ENCODE data around the gene ADRB1. TPM values are rescaled to one million over a fixed set of nuclear protein-coding genes. Genes with fewer than 3 reads are reported as not detected.

Gene ADRB1
- total RNA-seq = 10 to 100 TPM; 18.9 to 37.2 (median 26.8) TPM

DNA sequence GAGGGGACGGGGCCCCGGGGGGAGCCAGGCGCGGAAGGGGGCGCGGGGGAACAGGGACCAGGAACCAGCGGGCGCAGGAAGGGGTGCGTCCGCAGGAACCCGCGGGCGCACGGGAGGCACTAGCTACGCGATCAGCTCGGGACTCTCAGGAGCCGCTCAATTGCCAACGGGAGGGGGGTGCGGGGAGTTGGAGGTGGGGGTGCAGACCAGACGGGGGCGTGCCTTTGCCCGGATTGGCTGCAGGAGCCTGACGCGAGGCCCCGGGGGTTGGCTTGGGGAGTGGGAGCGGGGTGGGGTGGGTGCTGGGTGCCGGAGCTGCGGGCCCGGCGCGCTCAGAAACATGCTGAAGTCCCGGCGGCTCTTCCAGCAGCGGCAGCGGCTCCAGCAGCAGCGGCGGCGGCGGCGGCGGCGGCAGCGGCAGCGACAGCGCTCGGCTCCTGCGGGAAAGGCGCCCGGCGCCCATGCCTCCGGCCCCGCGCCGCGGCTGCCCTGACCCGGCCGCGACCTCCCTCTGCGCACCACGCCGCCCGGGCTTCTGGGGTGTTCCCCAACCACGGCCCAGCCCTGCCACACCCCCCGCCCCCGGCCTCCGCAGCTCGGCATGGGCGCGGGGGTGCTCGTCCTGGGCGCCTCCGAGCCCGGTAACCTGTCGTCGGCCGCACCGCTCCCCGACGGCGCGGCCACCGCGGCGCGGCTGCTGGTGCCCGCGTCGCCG is at the start of gene ADRB1:
Gene ADRB1 (plus strand): TSS at position 335 of the 715 bp plus-strand sequence. CDS start 267 bp downstream, at position 602.
- H3K4me3 ChIP-seq = peak within 1 kb of the TSS; percentile 62 to 65 (median 64)
- peaks cover 0 to 2% (median 0%) of the 10 kb centered on the region in 4 donors for H3K36me3 ChIP-seq
- H3K27ac ChIP-seq = peak within 1 kb of the TSS; percentile 90 to 94 (median 93)
- H3K9me3 ChIP-seq = no peaks in the 10 kb centered on the region
- peak in 3 of 4 donors; percentile 51 to 72 (median 68) for TF ChIP-seq POLR2A (IDR thresholded peaks at IDR 0.05)
- TF ChIP-seq, protein P1, sequence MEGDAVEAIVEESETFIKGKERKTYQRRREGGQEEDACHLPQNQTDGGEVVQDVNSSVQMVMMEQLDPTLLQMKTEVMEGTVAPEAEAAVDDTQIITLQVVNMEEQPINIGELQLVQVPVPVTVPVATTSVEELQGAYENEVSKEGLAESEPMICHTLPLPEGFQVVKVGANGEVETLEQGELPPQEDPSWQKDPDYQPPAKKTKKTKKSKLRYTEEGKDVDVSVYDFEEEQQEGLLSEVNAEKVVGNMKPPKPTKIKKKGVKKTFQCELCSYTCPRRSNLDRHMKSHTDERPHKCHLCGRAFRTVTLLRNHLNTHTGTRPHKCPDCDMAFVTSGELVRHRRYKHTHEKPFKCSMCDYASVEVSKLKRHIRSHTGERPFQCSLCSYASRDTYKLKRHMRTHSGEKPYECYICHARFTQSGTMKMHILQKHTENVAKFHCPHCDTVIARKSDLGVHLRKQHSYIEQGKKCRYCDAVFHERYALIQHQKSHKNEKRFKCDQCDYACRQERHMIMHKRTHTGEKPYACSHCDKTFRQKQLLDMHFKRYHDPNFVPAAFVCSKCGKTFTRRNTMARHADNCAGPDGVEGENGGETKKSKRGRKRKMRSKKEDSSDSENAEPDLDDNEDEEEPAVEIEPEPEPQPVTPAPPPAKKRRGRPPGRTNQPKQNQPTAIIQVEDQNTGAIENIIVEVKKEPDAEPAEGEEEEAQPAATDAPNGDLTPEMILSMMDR (IDR thresholded peaks at IDR 0.05) = no peak
- peak; percentile 18 to 74 for TF ChIP-seq POLR2AphosphoS5 (IDR thresholded peaks at IDR 0.05)
- peak; percentile 92 to 93 for DNase-seq
- peak; percentile 89 to 96 for ATAC-seq (ENCODE audit: low FRiP score in 2 of 2)
- peaks cover 0 to 50% (median 10%) of the 10 kb centered on the region in 4 donors for H3K4me1 ChIP-seq
- peaks cover 0 to 13% (median 4%) of the 10 kb centered on the region in 4 donors for H3K27me3 ChIP-seq
- WGBS, 2 donors = 0% methylated on average over 8 to 9 of the region's 90 CpGs

DNA sequence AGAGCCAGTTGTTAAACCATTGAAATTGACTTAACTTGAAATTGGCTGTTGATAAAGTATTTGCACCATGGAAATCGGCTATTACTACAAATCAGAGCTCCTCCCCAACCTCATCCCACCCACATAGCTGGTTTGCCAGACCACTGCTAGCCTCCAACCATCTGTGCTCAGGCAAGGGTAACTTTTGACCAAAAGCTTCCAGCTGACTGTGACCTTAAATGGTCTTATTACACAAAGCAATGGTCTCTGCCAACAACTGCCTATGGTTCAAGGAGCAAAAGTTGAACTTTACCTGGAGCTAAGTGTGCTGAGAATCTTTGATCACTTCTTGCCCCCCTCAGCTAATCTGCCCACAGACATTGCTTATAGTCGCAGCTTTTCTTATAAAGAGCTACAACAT is 48.5 kb upstream of the ADRB1 start:
- DNase-seq (no peak), ATAC-seq (ENCODE audit: low FRiP score in 2 of 2) (no peak)
- 84 to 86% methylated on average over 2 of the region's 2 CpGs for WGBS, 2 donors
- Histone ChIP-seq H3K9me3 (no peaks in the 10 kb centered on the region), H3K4me3 (no peak overlapping the region), H3K27ac (no peak overlapping the region), H3K4me1 (peaks cover 7 to 26% (median 12%) of the 10 kb centered on the region in 4 donors), H3K27me3 (no peaks in the 10 kb centered on the region), H3K36me3 (no peaks in the 10 kb centered on the region)
- TF ChIP-seq EP300 (IDR thresholded peaks at IDR 0.05) (no peak), POLR2A (IDR thresholded peaks at IDR 0.05) (no peak)

DNA sequence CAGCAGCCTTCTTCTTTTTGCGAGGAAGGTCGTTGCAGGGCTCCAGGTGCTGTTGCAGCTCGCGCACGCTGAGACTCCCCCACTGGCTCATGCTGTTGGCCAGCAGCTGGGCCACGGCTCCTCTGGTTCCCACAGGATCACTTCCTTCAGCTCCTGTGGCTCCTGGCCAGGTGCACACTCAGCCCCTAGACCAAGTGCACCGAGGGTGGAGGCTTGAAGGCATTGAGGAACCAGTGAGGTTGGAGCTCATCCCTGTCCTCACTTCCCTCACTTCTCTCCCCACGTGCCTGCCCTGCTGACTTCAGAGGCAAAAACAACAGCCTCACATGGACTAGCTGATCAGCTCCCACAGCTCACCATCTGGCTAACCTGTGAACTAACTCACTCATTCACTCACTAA is 46.2 kb upstream of the ADRB1 start:
- H3K9me3 ChIP-seq = no peaks in the 10 kb centered on the region
- H3K27me3 ChIP-seq = no peaks in the 10 kb centered on the region
- ATAC-seq (ENCODE audit: low FRiP score in 2 of 2) (no peak), DNase-seq (peak in 1 of 2 donors; percentile 42)
- H3K27ac ChIP-seq = no peak overlapping the region
- peaks cover 7 to 30% (median 13%) of the 10 kb centered on the region in 4 donors for H3K4me1 ChIP-seq
- TF ChIP-seq POLR2A (IDR thresholded peaks at IDR 0.05) = no peak
- TF ChIP-seq EP300 (IDR thresholded peaks at IDR 0.05) = no peak
- TF ChIP-seq, protein P1 (IDR thresholded peaks at IDR 0.05) = no peak
- TF ChIP-seq POLR2AphosphoS5 (IDR thresholded peaks at IDR 0.05) = no peak
- WGBS, 2 donors = 49 to 66% methylated on average over 5 to 8 of the region's 8 CpGs
- H3K4me3 ChIP-seq = no peak overlapping the region
- no peaks in the 10 kb centered on the region for H3K36me3 ChIP-seq

DNA sequence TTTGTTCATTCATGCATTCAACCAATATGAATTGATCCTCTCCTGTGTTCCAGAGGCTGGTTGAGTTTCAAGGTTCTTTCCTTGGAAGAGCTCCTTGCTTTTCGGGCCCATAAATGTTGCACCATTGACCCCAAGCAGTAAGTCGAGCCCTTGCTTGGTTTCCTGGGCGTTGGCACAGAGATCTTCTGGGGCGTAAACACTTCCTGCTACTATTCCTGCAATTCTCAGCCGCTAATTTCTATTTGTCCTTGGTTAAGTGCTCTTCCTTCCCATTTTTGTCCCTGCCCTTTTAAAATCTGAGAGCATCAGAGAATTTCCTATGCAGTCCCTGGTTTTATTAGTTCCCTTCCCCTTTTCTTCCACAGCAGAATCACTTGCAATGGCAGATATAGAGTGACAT is 44.1 kb upstream of the ADRB1 start:
- peak in 1 of 2 donors; percentile 57 for ATAC-seq (ENCODE audit: low FRiP score in 2 of 2)
- peak overlapping the region in 2 of 4 donors; percentile 27 to 61 for H3K27ac ChIP-seq
- TF ChIP-seq EP300 (IDR thresholded peaks at IDR 0.05) (no peak), POLR2AphosphoS5 (IDR thresholded peaks at IDR 0.05) (no peak), POLR2A (IDR thresholded peaks at IDR 0.05) (no peak)
- TF ChIP-seq, protein P1 (IDR thresholded peaks at IDR 0.05) = no peak
- DNase-seq = no peak
- no peaks in the 10 kb centered on the region for H3K27me3 ChIP-seq
- WGBS, 2 donors = 31 to 32% methylated on average over 5 of the region's 5 CpGs
- no peaks in the 10 kb centered on the region for H3K36me3 ChIP-seq
- no peaks in the 10 kb centered on the region for H3K9me3 ChIP-seq
- no peak overlapping the region for H3K4me3 ChIP-seq
- peaks cover 7 to 21% (median 13%) of the 10 kb centered on the region in 4 donors for H3K4me1 ChIP-seq

DNA sequence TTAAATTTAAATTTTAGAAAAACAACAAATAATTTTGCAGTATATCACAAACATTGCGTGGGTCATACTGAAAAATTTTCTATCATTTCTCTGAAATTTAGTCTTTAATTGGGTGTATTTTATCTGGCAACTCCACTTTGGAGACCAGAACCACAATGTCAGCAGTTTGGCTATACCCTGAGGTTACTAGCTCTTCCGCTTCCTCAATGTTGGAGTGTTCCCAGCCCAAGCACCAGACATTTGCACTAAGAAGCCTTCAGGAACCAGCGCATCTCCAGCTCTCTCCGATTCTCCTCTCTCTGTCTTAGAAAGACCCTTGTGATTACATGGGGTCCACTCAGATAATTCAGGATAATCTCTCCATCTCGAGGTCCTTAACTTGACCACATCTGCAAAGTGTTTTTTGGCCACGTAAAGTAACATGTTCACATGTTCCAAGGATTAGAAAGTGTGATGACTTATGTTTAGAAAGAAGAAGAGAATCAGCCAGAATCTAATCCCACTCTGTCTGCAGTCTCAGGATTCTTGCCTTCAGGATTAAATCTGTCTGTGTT is 43.1 kb upstream of the ADRB1 start:
- WGBS, 2 donors = 85 to 95% methylated on average over 6 of the region's 6 CpGs

More for the DNA sequence above, 43.1 kb upstream of the ADRB1 start:
- DNase-seq (no peak), ATAC-seq (ENCODE audit: low FRiP score in 2 of 2) (peak in 1 of 2 donors; percentile 78)
- TF ChIP-seq POLR2AphosphoS5 (IDR thresholded peaks at IDR 0.05) (no peak), POLR2A (IDR thresholded peaks at IDR 0.05) (no peak), EP300 (IDR thresholded peaks at IDR 0.05) (no peak)
- TF ChIP-seq, protein P1 (IDR thresholded peaks at IDR 0.05) = no peak
- Histone ChIP-seq H3K36me3 (no peaks in the 10 kb centered on the region), H3K9me3 (no peaks in the 10 kb centered on the region), H3K27ac (no peak overlapping the region), H3K4me1 (peaks cover 7 to 21% (median 13%) of the 10 kb centered on the region in 4 donors), H3K27me3 (no peaks in the 10 kb centered on the region), H3K4me3 (no peak overlapping the region)

Measured in upper lobe of left lung (tissue), 6 donors.